A673 (cell line): ENCODE results near the gene FAM110C. TPM values are rescaled to one million over a fixed set of nuclear protein-coding genes. Genes with fewer than 3 reads are reported as not detected.

Experiments
- BruUV-seq: library from RNA; stranded (reverse); fragments of 400-500 nt; replicated peaks from 2 replicates; lab custom pipeline; 2021; lab: Mats Ljungman, UMichigan
- CTCF ChIA-PET: fragments of 300-600 bp; sonication (Branson Sonifier 250); formaldehyde crosslinking; loops from one replicate; lab custom pipeline; 2022; ENCODE audit warnings: antibody characterized with exemption; lab: Charles Lee
- POLR2A ChIA-PET: fragments of 300-600 bp; sonication (Branson Sonifier 250); formaldehyde crosslinking; loops from one replicate; lab custom pipeline; 2022; ENCODE audit warnings: antibody characterized with exemption; ENCODE audit not compliant: low non-redundant PET; lab: Charles Lee
- DNase-seq: peaks from one replicate; pipeline ENCODE4 v3.0.0-alpha.2; 2015; ENCODE audit warnings: low spot score
- H3K27ac ChIP-seq: fragments of 200-600 bp; sonication (generic); 2 replicates; pipeline ENCODE4 v1.5.1; 2016; ENCODE audit warnings: mixed run types, low read depth, mild to moderate bottlenecking, mixed read lengths, antibody characterized with exemption, low read length; ENCODE audit not compliant: poor library complexity, severe bottlenecking
- H3K27me3 ChIP-seq: fragments of 200-600 bp; sonication (generic); replicated peaks from 2 replicates; pipeline ENCODE4 v1.6.1; 2017; ENCODE audit warnings: mixed run types, low read depth, mild to moderate bottlenecking, mixed read lengths, antibody characterized with exemption, low read length; ENCODE audit not compliant: insufficient read depth, poor library complexity
- H3K36me3 ChIP-seq: fragments of 200-600 bp; sonication (generic); 2 replicates; pipeline ENCODE4 v1.6.1; 2016; ENCODE audit warnings: mixed run types, mild to moderate bottlenecking, mixed read lengths, antibody characterized with exemption, low read length; ENCODE audit not compliant: insufficient read depth, poor library complexity, severe bottlenecking
- H3K4me1 ChIP-seq: fragments of 200-600 bp; sonication (generic); 2 replicates; pipeline ENCODE4 v1.6.1; 2017; ENCODE audit warnings: mixed run types, mild to moderate bottlenecking, mixed read lengths, antibody characterized with exemption, low read length; ENCODE audit not compliant: insufficient read depth, poor library complexity, severe bottlenecking
- H3K4me3 ChIP-seq: fragments of 200-600 bp; sonication (generic); 2 replicates; pipeline ENCODE4 v1.5.1; 2016; ENCODE audit warnings: low read depth, mixed run types, mild to moderate bottlenecking, mixed read lengths, low read length; ENCODE audit not compliant: poor library complexity, severe bottlenecking
- H3K9me3 ChIP-seq: fragments of 200-600 bp; sonication (generic); 2 replicates; pipeline ENCODE4 v1.6.1; 2016; ENCODE audit warnings: mixed run types, low read depth, mild to moderate bottlenecking, mixed read lengths, antibody characterized with exemption, low read length; ENCODE audit not compliant: poor library complexity, severe bottlenecking
- EZH2 ChIP-seq: fragments of 200-600 bp; sonication (generic); IDR thresholded peaks from 2 replicates; pipeline ENCODE4 v1.6.1; 2017; ENCODE audit warnings: borderline replicate concordance, low read depth, mild to moderate bottlenecking, mixed read lengths, antibody characterized with exemption, low read length; ENCODE audit not compliant: poor library complexity, severe bottlenecking
- intact Hi-C: fragments of 100-400 bp; cut with micrococcal nuclease; formaldehyde crosslinking; loops from one replicate; pipeline ENCODE4 v1.10.0; 2022; ENCODE audit not compliant: unreplicated experiment
- total RNA-seq: library from RNA; stranded (reverse); gene quantifications from 2 replicates; pipeline ENCODE4 v1.2.3, GENCODE V29; 2021
- TF ChIP-seq, protein P1 (sequence below): fragments of 300-800, 200-600 bp; sonication (generic); conservative IDR thresholded peaks from 2 replicates; pipeline ENCODE4 v1.5.1; 2017; ENCODE audit warnings: low read depth, mild to moderate bottlenecking, antibody characterized with exemption, low read length, moderate library complexity, mixed read lengths

Gene FAM110C
- total RNA-seq, 1 experiment from 2014 or later: 1.2 TPM

DNA sequence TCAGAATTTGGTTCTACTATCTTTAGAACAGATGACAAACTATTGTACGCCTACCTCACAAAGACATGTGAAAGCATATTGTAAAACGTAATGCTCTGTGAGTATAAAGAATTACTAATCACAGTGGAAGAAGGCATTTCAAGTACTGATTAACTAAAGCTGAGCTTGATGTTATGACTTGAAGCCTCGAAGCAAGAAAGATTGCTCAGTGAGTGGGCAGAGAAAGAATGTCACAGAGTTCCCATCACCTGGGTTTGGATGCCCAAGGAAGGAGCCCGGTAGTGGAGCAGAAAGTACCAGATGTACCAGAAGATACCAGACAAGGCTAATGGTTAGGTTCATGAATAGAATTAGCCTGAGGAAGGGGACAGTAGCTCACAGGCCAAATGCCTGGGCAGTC, 39.5 kb upstream of the FAM110C start:
- Histone ChIP-seq H3K27me3 (no peaks in the 10 kb centered on the region), H3K36me3 (no peaks in the 10 kb centered on the region), H3K27ac (no peak overlapping the region), H3K4me3 (no peak overlapping the region), H3K4me1 (no peaks in the 10 kb centered on the region), H3K9me3 (no peaks in the 10 kb centered on the region)
- no peak for DNase-seq
- ChIA-PET POLR2A (no interaction called here), CTCF (no interaction called here)
- no TSS peak for BruUV-seq
- intact Hi-C loops: no loop called here
- TF ChIP-seq, protein P1, sequence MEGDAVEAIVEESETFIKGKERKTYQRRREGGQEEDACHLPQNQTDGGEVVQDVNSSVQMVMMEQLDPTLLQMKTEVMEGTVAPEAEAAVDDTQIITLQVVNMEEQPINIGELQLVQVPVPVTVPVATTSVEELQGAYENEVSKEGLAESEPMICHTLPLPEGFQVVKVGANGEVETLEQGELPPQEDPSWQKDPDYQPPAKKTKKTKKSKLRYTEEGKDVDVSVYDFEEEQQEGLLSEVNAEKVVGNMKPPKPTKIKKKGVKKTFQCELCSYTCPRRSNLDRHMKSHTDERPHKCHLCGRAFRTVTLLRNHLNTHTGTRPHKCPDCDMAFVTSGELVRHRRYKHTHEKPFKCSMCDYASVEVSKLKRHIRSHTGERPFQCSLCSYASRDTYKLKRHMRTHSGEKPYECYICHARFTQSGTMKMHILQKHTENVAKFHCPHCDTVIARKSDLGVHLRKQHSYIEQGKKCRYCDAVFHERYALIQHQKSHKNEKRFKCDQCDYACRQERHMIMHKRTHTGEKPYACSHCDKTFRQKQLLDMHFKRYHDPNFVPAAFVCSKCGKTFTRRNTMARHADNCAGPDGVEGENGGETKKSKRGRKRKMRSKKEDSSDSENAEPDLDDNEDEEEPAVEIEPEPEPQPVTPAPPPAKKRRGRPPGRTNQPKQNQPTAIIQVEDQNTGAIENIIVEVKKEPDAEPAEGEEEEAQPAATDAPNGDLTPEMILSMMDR: no peak
- TF ChIP-seq EZH2: no peak

- no peak for TF ChIP-seq EZH2
- TF ChIP-seq, protein P1: no peak
- H3K27ac ChIP-seq: no peak overlapping the region
- no peaks in the 10 kb centered on the region for H3K9me3 ChIP-seq
- no peaks in the 10 kb centered on the region for H3K36me3 ChIP-seq
- no TSS peak for BruUV-seq
- intact Hi-C loops: no loop called here
- no peaks in the 10 kb centered on the region for H3K4me1 ChIP-seq
- H3K27me3 ChIP-seq: no peaks in the 10 kb centered on the region
- ChIA-PET POLR2A (no interaction called here), CTCF (no interaction called here)
- H3K4me3 ChIP-seq: no peak overlapping the region
- DNase-seq: no peak
Observed at GRCh38 chr2:84121-84520, 37.8 kb upstream of the FAM110C start.

DNA sequence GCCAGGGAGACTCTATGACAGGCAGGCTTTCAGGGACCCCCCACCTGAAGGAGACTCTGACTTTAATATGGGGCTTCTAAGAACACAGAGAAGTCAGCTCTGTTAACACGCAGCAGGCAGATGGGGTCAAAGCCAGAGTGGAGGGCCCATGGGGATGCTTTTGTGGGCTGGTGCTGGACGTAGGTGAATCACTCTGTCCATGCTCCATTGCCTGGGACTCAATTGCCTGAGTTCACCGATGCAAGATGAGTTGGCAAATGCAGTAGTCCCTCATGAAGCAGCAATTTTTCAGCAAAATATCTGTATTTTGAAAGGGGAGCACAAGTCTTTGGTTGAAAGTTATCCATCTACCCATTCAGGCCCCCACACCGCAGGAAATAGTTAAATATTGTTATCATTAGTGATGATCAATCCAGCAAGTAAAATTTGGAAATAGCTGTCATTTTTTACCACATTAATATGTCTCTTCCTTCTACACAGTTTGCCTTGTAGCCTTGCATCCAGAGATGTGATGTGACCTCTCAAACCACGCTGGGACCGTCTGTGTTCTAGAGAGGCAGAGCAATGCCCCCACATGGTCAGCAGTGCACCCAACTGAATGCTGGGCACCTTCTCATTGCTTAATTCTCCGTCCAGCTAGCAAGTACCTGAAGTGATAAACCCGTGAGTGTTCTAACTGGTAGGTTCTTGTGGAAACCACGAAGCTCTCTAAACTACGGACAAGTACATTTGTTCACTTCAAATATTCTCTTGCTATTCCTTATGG, 34.8 kb upstream of the FAM110C start:
- intact Hi-C loops: no loop called here
- ChIA-PET CTCF (no interaction called here), POLR2A (no interaction called here)
- Histone ChIP-seq H3K4me1 (no peaks in the 10 kb centered on the region), H3K27ac (no peak overlapping the region), H3K27me3 (no peaks in the 10 kb centered on the region), H3K4me3 (no peak overlapping the region), H3K36me3 (no peaks in the 10 kb centered on the region), H3K9me3 (no peaks in the 10 kb centered on the region)
- no TSS peak for BruUV-seq
- DNase-seq: no peak
- TF ChIP-seq, protein P1: no peak
- TF ChIP-seq EZH2: no peak
